Body of pancreas (tissue), 4 donors: Measurements from ENCODE around the gene ZNF565.

Source experiments
- POLR2A ChIP-seq, 3 donors: fragments of 450-650 bp; IDR thresholded peaks; one replicate each; pipeline ENCODE4 v1.6.1; 2016; ENCODE audit warnings: antibody characterized with exemption in 3 of 3, mild to moderate bottlenecking in 2 of 3
- TF ChIP-seq, protein P1 (sequence below), 7 experiments: fragments of 450-650 bp in 4 of 7; fragments of 200-600 bp in 3 of 7; sonication (generic) in 3 of 7; IDR thresholded peaks; one replicate each; pipeline ENCODE4 v1.5.1; 2016 to 2019; ENCODE audit warnings: antibody characterized with exemption in 7 of 7

DNA sequence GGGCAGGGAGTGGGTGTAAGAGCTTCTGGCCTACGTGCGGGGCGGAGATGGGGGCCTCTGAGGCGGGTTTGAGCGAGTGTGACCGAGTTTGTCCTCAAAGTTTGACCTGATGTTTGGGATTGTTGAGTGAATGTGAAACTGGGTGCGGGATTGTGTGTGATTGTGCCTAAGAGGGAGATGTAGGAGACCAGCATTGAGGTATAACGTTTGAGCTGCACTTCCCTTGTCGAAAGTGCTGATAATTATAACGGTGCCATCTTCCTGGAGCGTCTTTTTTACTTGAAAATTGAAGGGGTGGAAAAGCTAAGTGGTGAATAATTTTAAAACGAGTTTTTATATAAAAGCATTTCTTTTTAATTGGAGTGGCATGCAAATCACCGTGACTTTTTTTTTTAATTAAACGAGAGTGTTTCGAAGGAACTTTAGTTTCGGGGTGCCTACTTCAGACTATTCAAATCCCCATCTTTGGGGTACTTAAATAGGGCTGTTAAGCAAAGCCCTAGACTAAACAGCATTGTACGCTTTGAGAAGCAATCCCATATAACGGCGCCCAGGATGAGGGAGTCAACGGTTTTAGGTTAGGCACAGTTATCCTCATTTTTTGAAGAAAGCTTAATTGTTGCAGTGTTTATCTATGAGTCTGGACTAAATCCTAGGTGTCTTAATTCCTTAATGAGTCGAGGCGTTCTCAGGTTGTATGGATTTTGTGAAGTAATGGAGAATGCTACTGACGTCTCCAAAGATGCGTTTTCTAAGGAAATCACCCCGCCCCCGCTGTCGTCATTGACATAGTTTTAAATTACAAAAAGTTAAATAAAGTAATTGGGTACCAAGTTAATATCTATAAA is 1.0 kb upstream of the ZNF565 start:
- TF ChIP-seq, protein P1, sequence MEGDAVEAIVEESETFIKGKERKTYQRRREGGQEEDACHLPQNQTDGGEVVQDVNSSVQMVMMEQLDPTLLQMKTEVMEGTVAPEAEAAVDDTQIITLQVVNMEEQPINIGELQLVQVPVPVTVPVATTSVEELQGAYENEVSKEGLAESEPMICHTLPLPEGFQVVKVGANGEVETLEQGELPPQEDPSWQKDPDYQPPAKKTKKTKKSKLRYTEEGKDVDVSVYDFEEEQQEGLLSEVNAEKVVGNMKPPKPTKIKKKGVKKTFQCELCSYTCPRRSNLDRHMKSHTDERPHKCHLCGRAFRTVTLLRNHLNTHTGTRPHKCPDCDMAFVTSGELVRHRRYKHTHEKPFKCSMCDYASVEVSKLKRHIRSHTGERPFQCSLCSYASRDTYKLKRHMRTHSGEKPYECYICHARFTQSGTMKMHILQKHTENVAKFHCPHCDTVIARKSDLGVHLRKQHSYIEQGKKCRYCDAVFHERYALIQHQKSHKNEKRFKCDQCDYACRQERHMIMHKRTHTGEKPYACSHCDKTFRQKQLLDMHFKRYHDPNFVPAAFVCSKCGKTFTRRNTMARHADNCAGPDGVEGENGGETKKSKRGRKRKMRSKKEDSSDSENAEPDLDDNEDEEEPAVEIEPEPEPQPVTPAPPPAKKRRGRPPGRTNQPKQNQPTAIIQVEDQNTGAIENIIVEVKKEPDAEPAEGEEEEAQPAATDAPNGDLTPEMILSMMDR (IDR thresholded peaks at IDR 0.05), result no peak
- TF ChIP-seq POLR2A (IDR thresholded peaks at IDR 0.05), result no peak
